GM13976 (cell line): ENCODE results near the gene ADCYAP1R1.
A peak's percentile ranks its signal among the peaks of the same experiment; 100 is the strongest.

ENCODE experiments used
- DNase-seq: peaks from one replicate; pipeline ENCODE4 v3.0.0; 2012; ENCODE audit warnings: low spot score
- CTCF ChIP-seq: IDR thresholded peaks from 2 replicates; pipeline ENCODE4 v1.5.1; 2012; ENCODE audit warnings: borderline replicate concordance, mild to moderate bottlenecking; ENCODE audit not compliant: insufficient read depth; ENCODE audit errors: extremely low read depth, missing control alignments, control extremely low read depth
- in situ Hi-C: fragments of 300-500 bp; cut with MboI; formaldehyde crosslinking; loops from one replicate; pipeline ENCODE4 v1.12.0; 2022; ENCODE audit warnings: low sequenced_read_pairs, mixed read lengths, inconsistent platforms; ENCODE audit not compliant: unreplicated experiment

Gene ADCYAP1R1

GRCh38 chr7:31087351-31087750 lies 35.2 kb downstream of the ADCYAP1R1 start:
- no peak for DNase-seq
- in situ Hi-C loops, result no loop called here
- TF ChIP-seq CTCF, result no peak

- in situ Hi-C loops, result no loop called here
- TF ChIP-seq CTCF, result no peak
- no peak for DNase-seq
Observed at GRCh38 chr7:31091924-31092434, 39.9 kb downstream of the ADCYAP1R1 start.

- DNase-seq, result no peak
- in situ Hi-C loops, result no loop called here
- TF ChIP-seq CTCF, result no peak
Observed at GRCh38 chr7:31092606-31093005, 40.5 kb downstream of the ADCYAP1R1 start.

- no peak for TF ChIP-seq CTCF
- in situ Hi-C loops, result no loop called here
- DNase-seq, result no peak
Observed at GRCh38 chr7:31093282-31093681, 41.2 kb downstream of the ADCYAP1R1 start.

- no peak for TF ChIP-seq CTCF
- DNase-seq, result no peak
- in situ Hi-C loops, result no loop called here
Observed at GRCh38 chr7:31094271-31094670, 42.2 kb downstream of the ADCYAP1R1 start.

- in situ Hi-C loops, result no loop called here
- DNase-seq, result peak; percentile 7
- TF ChIP-seq CTCF, result no peak
Observed at GRCh38 chr7:31095286-31096197, 43.4 kb downstream of the ADCYAP1R1 start.
